Measurements from ENCODE around the gene SYTL4. TPM values are rescaled to one million over a fixed set of nuclear protein-coding genes. Genes with fewer than 3 reads are reported as not detected.

Gene SYTL4
- total and polyA plus RNA-seq, 2 experiments from 2014 or later: 0.28 TPM; not detected in 1

- Histone ChIP-seq H3K4me3 (no peak overlapping the region), H3F3A (replicated peaks; ENCODE audit: low read depth) (no peaks in the 10 kb centered on the region), H3K79me2 (replicated peaks; ENCODE audit: insufficient read depth) (no peaks in the 10 kb centered on the region), H3K27me3 (ENCODE audit: insufficient read depth) (no peaks in the 10 kb centered on the region), H4K20me1 (replicated peaks; ENCODE audit: insufficient read depth) (no peaks in the 10 kb centered on the region), H3K4me2 (no peak overlapping the region), H2AFZ (no peak overlapping the region), H3K36me3 (ENCODE audit: insufficient read depth) (no peaks in the 10 kb centered on the region), H3K27ac (ENCODE audit: low read depth) (no peak overlapping the region), H3K9me2 (ENCODE audit: insufficient read depth) (no peaks in the 10 kb centered on the region), H3K4me1 (ENCODE audit: insufficient read depth) (no peaks in the 10 kb centered on the region)
- no peak overlapping the region for H3K4me3 Mint-ChIP-seq
- DNase-seq (ENCODE audit: low spot score) (no peak), ATAC-seq (no peak)
- no peaks in the 10 kb centered on the region for H3K9me3 Mint-ChIP-seq
- H3K27me3 Mint-ChIP-seq (ENCODE audit: insufficient read depth, low read depth, poor library complexity): peaks cover 2% of the 10 kb centered on the region
- H3K27ac Mint-ChIP-seq: no peak overlapping the region
- no peaks in the 10 kb centered on the region for H3K4me1 Mint-ChIP-seq
- no peaks in the 10 kb centered on the region for H3K36me3 Mint-ChIP-seq (ENCODE audit: low read depth)
- TF ChIP-seq ZNF462 (CRISPR knock-in tag; IDR thresholded peaks at IDR 0.05) (no peak), STAT1 (IDR thresholded peaks at IDR 0.05; ENCODE audit: unreplicated experiment) (no peak)
Measured at GRCh38 chrX:100696699-100697351, 35.1 kb downstream of the SYTL4 start.

GRCh38 chrX:100695991-100696390 is 35.9 kb downstream of the SYTL4 start:
- no peak overlapping the region for H3K27ac ChIP-seq (ENCODE audit: low read depth)
- ATAC-seq (no peak), DNase-seq (ENCODE audit: low spot score) (no peak)
- H3K4me2 ChIP-seq: no peak overlapping the region
- H3K27me3 Mint-ChIP-seq (ENCODE audit: insufficient read depth, low read depth, poor library complexity): peaks cover 2% of the 10 kb centered on the region
- H3K9me2 ChIP-seq (ENCODE audit: insufficient read depth): no peaks in the 10 kb centered on the region
- H3K27ac Mint-ChIP-seq: no peak overlapping the region
- H3K36me3 Mint-ChIP-seq (ENCODE audit: low read depth): no peaks in the 10 kb centered on the region
- H3K9me3 Mint-ChIP-seq: no peaks in the 10 kb centered on the region
- no peaks in the 10 kb centered on the region for H3K4me1 ChIP-seq (ENCODE audit: insufficient read depth)
- H3K4me3 ChIP-seq: no peak overlapping the region
- no peak overlapping the region for H3K4me3 Mint-ChIP-seq
- no peaks in the 10 kb centered on the region for H3K79me2 ChIP-seq (replicated peaks; ENCODE audit: insufficient read depth)
- H4K20me1 ChIP-seq (replicated peaks; ENCODE audit: insufficient read depth): no peaks in the 10 kb centered on the region
- no peaks in the 10 kb centered on the region for H3K27me3 ChIP-seq (ENCODE audit: insufficient read depth)
- no peaks in the 10 kb centered on the region for H3F3A ChIP-seq (replicated peaks; ENCODE audit: low read depth)
- no peaks in the 10 kb centered on the region for H3K4me1 Mint-ChIP-seq
- H3K36me3 ChIP-seq (ENCODE audit: insufficient read depth): no peaks in the 10 kb centered on the region
- H2AFZ ChIP-seq: no peak overlapping the region
- no peak for TF ChIP-seq STAT1 (IDR thresholded peaks at IDR 0.05; ENCODE audit: unreplicated experiment)
- no peak for TF ChIP-seq JUNB (IDR thresholded peaks at IDR 0.05; ENCODE audit: unreplicated experiment)
- TF ChIP-seq EZH2 (IDR thresholded peaks at IDR 0.05; ENCODE audit: low read depth, unreplicated experiment): no peak
- no peak for TF ChIP-seq ZNF462 (CRISPR knock-in tag; IDR thresholded peaks at IDR 0.05)
- TF ChIP-seq POLR2AphosphoS5 (IDR thresholded peaks at IDR 0.05; ENCODE audit: low read depth): no peak
- TF ChIP-seq ZNF331 (CRISPR knock-in tag; IDR thresholded peaks at IDR 0.05; ENCODE audit: low read depth): no peak
